Eye (tissue), 1 donor: ENCODE data around the gene CTNNA1.

Source experiments
- DNase-seq: peaks from one replicate; pipeline ENCODE4 v3.0.0-alpha.2; 2015

Gene CTNNA1

DNA sequence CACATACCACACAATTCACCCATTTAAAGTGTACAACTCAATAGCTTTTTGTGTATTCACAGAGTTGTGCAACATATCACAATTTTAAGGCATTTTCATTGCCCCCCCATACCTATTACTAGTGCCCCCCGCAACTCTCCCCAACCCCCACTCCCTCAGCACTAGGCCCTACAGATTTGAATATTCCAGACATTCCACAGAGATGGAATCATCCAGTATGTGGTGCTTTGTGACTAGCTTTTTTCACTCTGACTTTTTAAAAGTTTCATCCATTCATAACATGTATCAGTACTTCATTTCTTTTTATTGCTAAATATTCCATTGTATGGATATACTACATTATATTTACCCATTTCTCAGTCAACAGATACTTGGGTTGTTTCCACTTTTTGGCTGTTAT lies 224.9 kb downstream of the CTNNA1 start:
- no peak for DNase-seq

DNA sequence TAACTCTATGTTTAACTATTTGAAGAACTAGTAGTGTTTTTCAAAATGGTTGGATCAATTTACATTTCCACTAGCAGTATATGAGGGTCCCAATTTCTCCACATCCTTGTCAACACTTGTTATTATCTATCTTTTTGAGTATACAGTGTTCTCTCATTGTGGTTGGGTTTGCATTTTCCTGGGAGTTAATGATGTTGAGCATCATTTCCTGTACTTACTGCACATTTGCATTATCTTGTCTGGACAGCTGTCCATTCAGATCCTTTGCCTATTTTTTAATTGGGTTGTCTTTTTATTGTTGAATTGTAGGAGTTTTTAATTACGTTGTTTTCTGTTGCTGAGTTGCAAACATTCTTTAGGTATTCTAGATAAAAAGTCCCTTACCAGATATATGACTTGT lies 225.4 kb downstream of the CTNNA1 start:
- no peak for DNase-seq

DNA sequence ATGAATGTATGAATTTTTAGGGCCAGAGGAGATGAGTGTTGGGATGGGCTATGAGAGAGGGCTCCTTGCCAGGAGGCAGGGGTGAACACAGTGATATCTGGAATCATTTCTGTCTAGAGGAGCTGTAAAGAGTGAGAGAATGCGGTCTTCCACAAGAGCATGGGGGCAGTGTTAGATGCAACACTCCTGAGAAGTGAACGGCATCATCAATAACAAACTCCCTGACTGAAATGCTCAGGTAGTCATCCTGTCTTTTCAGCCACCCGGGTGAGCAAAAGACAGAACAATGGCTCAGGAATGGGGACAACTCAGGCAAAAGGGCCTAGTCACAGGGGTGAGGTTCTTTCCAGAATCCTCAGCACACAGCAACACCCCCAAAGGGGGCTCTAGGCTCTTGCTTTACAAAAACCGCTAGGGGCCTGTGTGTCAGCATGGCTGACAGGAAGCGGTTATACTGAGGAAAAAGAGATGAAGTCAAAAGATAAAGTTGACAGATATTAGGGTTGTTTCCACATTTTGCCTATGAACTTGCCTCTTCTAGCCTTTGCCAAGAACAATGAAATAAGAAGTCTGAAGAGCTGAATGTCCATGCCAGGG lies 226.6 kb downstream of the CTNNA1 start:
- no peak for DNase-seq

DNA sequence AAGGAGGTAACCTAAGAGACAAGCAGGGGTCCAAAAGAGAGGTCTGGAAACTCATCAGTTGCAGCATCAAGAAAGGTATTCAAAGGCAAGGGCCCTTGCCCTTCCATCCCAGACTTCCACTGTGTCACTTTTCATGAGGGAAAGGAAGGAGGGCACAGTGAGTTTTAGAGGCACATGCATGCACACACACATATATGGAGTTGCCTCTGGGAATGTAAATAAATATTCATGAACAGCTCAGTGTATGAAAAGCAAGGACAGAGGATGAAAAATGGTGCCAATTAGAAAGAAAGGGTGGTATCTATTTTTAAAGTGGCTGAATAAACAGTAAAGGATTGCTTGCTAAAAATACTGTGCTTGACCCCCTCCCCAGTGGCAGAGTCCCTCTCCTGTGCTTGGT lies 227.2 kb downstream of the CTNNA1 start:
- DNase-seq: no peak

DNA sequence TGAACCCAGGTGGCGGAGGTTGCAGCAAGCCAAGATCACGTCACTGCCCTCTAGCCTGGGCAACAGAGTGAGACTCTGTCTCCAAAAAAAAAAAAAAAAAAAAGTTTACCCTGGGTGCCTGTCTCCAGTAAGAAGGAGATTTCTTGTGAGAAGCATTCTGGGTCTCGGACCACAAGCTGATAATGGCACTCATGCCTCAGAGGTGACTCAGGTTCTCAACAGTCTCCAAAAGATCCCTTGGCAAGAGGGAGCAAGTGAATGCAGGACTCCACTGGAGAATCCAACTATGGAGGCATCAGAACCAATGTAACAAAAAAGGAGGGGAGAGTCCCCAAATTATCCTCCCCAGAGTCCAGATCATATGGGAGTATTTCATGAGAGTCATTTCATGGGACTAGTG lies 227.9 kb downstream of the CTNNA1 start:
- no peak for DNase-seq

DNA sequence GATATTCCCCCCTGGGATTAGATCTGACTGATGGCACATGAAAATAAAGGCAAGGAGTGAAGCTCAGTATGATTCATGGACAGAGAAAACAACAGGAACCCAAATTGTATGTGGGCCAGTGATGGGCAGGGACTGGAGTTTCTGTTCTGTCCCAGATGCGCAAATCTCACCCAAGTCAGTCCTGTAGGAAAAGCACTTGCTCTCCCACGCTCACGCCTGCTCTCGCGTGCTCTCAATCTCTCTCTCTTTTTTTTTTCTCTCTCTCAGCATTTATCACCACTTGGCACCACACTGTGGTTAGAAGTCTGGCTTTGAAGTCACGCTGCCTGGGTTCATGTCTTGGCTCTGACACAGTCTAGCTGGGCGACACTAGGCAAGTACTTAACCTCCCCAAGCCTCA lies 228.4 kb downstream of the CTNNA1 start:
- no peak for DNase-seq

DNA sequence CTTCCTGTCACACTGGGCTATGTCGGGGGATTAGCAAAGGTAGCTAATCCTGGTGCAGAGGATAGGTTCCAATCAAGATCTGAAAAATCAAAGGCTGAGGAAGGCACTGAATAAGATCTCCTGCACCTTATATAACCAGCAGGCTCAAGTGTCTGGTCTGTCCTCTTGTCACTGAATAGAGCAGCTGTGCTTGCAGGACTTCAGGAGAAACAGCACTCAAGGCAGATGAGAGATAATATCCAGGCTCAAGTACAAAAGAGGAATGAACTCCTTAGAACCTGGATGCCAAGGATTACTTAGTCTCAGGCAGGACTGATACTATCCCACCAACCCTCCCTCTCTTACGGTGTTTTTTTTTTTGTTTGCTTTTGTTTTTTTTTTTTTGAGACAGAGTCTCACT lies 230.8 kb downstream of the CTNNA1 start:
- DNase-seq: no peak
